BJ (cell line): ENCODE data around the gene TCEAL2. TPM values are rescaled to one million over a fixed set of nuclear protein-coding genes. Genes with fewer than 3 reads are reported as not detected.

ENCODE experiments used
- CTCF ChIA-PET: fragments of 350-600 bp; formaldehyde crosslinking; extraction: SDS; loops from one replicate; lab custom pipeline; 2021; ENCODE audit warnings: antibody characterized with exemption, inconsistent platforms; lab: Yijun Ruan, JAX
- POLR2A ChIA-PET: fragments of 300-600 bp; sonication (Branson Sonifier 250); formaldehyde crosslinking; extraction: SDS; loops from one replicate; lab custom pipeline; 2021; ENCODE audit warnings: antibody characterized with exemption; lab: Charles Lee
- DNase-seq: peaks from one replicate; pipeline ENCODE4 v3.0.0-alpha.2; 2011; ENCODE audit warnings: low read depth
- H3K27me3 ChIP-seq: 2 replicates; pipeline ENCODE4 v1.6.0; 2011; ENCODE audit warnings: low read length; ENCODE audit not compliant: control insufficient read depth, insufficient read depth
- H3K36me3 ChIP-seq: 2 replicates; pipeline ENCODE4 v1.5.1; 2011; ENCODE audit warnings: low read length; ENCODE audit not compliant: control insufficient read depth, insufficient read depth
- H3K4me3 ChIP-seq: 2 replicates; pipeline ENCODE4 v1.5.1; 2011; ENCODE audit warnings: low read depth, mild to moderate bottlenecking, control low read depth, low read length
- CTCF ChIP-seq: IDR thresholded peaks from 2 replicates; pipeline ENCODE4 v1.5.1; 2011; ENCODE audit warnings: low read depth, mild to moderate bottlenecking, control low read depth, inconsistent platforms, low read length, moderate library complexity; ENCODE audit not compliant: insufficient read depth
- polyA plus RNA-seq: library from polyadenylated mRNA; depleted of rRNA; stranded (reverse); fragments of >200 nt; gene quantifications from 2 replicates; pipeline ENCODE4 v1.2.3, GENCODE V29; 2011; rRNA removed

The TCEAL2 gene
- polyA plus RNA-seq, 1 experiment: not detected

GRCh38 chrX:102154900-102155805 lies 29.7 kb downstream of the TCEAL2 start:
- H3K4me3 ChIP-seq: no peak overlapping the region

GRCh38 chrX:102155806-102156179 lies 30.3 kb downstream of the TCEAL2 start, which contains the start of gene BEX5:
TSS of gene BEX5 (minus strand) at chrX:102155977. CDS start at chrX:102154265, 1,712 bp downstream.
- no peaks in the 10 kb centered on the region for H3K36me3 ChIP-seq
- H3K4me3 ChIP-seq: no peak within 1 kb of the TSS
- H3K27me3 ChIP-seq: no peaks in the 10 kb centered on the region
- ChIA-PET CTCF (no interaction called here), POLR2A (no interaction called here)
- no peak for DNase-seq
- TF ChIP-seq CTCF: no peak

More at GRCh38 chrX:102154900-102155805, 29.7 kb downstream of the TCEAL2 start:
- CTCF ChIA-PET: no interaction called here
- Histone ChIP-seq H3K36me3 (no peaks in the 10 kb centered on the region), H3K27me3 (no peaks in the 10 kb centered on the region)
- POLR2A ChIA-PET: no interaction called here
- TF ChIP-seq CTCF: no peak
- no peak for DNase-seq

Other genes with a start within 250 kb of the TCEAL2 start
- gene ZMAT1, start 193.7 kb upstream of the TCEAL2 start, polyA plus RNA-seq: 0.99 and 2.2 TPM in 2 replicates
- gene TCEAL6, start 16.8 kb downstream of the TCEAL2 start, polyA plus RNA-seq: not detected in 2 replicates
- not detected in 2 replicates for gene BEX5, start 30.3 kb downstream of the TCEAL2 start, polyA plus RNA-seq
- not detected in 2 replicates for gene TCP11X1, start 89.6 kb downstream of the TCEAL2 start, polyA plus RNA-seq
- gene NXF2, start 121.5 kb downstream of the TCEAL2 start, polyA plus RNA-seq: not detected in 2 replicates